GM18508 (cell line): Measurements from ENCODE around the gene CMTM3.
"Not testable (repeated sequence)": the region's sequence is repeated elsewhere in the genome, so short reads cannot be mapped to it uniquely, and the experiment has no call there.

ENCODE experiments used
- ATAC-seq: cut with Tn5 transposase; IDR thresholded peaks from one replicate; pipeline ENCODE4 v1.9.1; 2021; ENCODE audit warnings: moderate number of reproducible peaks; ENCODE audit not compliant: insufficient read depth, unreplicated experiment

Gene CMTM3

DNA sequence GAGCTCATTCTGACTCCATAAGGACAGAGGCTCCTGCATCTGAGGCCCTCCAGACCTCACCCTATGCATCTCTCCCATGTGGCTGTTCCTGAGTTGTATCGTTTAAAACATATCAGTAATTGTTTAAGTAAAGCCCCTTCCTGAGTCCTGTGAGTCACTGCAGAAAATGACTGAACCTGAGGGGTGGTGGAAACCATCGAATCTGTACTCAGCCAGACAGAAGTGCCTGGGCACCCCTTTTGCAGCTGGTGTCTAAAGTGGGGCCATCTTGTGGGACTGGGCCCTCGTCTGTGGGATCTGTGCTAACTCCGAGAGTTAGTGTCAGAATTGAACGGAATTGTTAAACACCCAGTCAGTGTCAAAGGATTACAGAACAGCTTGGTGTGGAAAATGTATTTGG lies 25.4 kb downstream of the CMTM3 start:
- no peak for ATAC-seq

- ATAC-seq = not testable (repeated sequence)
These were observed 26.2 kb downstream of the CMTM3 start for GRCh38 chr16:66630561-66631260.

- not testable (repeated sequence) for ATAC-seq
These were observed 27.1 kb downstream of the CMTM3 start for GRCh38 chr16:66631558-66631957.

DNA sequence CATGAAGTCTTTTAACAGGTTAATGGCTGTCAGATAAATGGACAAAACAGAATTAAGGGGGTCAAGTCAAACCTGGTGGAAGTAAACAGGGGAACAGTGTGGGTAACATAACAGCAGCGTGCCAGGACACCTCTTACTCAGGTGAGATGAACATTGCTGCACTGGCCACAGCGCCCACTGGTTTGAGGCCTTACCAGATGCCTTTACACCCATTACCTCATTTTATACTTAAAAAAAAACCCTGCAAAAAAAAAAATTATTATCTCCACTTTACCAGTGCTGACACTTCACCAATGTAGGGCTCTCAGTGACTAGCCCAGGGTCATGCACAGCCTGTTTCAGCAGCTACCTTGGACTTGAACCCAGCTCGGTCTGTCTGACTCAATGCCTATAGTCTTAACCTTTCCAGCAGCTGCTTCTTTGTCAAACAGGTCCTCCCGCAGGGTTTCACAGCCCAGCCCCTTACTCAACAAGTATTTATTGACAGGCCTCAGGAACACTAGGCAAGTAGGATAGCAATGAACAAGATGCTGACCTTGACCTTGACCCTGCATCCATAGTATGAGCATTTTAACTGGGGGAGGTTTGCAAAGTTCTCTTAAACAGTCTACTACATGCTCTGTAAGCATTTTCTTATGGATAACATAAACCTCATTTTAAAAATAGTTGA lies 30.2 kb downstream of the CMTM3 start:
- ATAC-seq = no peak

- no peak for ATAC-seq
These were observed 30.9 kb downstream of the CMTM3 start for GRCh38 chr16:66635406-66635805.

- ATAC-seq = no peak
These were observed 31.7 kb downstream of the CMTM3 start for GRCh38 chr16:66636199-66636598.

- no peak for ATAC-seq
These were observed 33.3 kb downstream of the CMTM3 start for GRCh38 chr16:66637806-66638205.

DNA sequence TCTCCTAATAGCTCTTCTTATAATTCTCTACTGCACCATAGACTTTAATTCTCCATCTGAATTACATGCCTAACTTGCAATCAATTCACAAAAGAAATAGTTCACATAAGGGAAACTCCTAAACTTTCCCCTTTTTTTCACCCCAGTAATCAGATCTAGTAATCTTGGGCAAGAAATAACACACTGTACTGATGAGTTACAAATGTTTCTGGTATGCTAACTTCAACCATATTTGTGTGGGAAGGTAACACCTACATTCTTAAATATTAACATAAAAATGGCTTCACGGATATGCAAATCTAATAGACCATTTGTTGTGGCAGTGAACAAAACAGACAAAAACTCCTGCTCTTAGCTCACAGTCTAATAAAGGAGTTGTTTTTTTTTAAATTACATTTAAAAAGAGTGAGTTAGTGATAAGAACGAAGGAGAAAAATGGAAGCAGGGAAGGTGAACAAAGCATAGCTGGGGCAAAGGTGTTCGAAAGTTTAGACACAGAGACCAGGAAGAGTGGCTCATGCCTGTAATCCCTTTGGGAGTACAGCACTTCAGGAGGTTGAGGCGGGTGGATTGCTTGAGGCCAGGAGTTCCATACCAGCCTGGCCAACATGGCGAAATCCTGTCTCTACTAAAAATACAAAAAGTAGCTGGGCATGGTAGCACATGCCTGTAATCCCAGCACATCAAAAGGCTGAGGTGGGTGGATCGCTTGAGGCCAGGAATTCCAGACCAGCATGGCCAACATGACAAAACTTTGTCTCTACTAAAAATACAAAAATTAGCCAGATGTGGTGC lies 34.8 kb downstream of the CMTM3 start:
- ATAC-seq = no peak

DNA sequence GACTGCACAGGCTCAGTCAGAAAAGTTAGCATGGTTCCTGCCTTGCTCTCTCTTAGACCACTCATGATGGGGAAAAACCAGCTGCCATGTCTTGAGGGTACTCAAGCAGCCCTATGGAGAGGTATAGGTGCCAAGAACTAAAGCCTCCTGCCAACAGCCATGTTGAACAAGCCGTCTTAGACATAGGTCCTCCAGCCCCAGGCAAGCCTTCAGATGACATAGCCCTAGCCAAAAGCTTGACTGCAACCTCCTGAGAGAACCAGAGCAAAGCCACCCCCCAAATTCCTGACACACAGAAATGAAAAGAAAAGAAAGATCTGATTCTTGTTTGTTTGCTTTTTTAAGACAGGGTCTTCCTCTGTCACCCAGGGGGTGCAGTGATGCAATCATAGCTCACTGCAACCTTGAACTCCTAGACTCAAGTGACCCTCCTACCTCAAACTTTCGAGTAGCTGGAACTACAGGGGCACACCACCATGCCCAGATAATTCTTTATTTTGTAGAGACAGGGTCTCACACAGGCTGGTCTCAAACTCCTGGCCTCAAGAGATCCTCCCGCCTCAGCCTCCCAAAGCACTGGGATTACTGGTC lies 36.3 kb downstream of the CMTM3 start:
- ATAC-seq = no peak

DNA sequence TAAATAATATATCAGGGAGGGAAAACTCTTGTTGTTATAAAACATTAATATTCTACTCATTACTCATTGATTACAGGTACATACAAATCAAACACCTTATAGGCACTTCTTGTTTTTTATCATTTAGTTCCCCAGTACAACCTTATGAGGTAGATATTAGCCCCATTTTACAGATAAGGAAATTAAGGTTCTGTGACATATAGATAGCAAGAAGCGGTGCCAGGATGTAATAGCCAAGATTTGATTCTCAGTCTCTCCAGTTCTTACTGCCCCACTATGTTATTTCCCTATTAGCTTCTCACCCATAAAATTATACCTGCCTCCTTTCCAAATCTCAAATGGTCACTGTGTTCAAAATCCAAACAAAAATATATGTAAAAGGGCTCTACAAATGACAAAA lies 36.9 kb downstream of the CMTM3 start:
- no peak for ATAC-seq

GRCh38 chr16:66647866-66648265 lies 43.4 kb downstream of the CMTM3 start:
- ATAC-seq = no peak

DNA sequence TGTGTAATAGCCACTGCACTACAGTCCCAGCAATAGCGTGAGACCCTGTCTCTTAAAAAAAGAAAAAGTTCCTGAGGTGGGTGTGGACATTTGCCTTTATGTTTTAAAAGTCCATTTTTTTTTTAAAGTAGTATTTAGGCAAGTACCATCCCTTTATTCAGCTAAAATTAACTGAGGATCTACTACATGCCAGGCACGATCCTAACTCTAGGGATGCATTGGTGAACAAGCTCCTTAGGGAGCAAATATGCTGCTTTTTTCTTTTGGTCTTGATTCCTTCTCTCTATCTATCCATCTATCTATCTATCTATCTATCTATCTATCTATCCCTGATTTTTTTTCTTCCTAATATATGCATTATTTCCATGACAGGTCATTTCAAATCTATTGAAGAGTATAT lies 44.7 kb downstream of the CMTM3 start:
- ATAC-seq = no peak

- ATAC-seq = no peak
These were observed 45.2 kb downstream of the CMTM3 start for GRCh38 chr16:66649636-66650205.

DNA sequence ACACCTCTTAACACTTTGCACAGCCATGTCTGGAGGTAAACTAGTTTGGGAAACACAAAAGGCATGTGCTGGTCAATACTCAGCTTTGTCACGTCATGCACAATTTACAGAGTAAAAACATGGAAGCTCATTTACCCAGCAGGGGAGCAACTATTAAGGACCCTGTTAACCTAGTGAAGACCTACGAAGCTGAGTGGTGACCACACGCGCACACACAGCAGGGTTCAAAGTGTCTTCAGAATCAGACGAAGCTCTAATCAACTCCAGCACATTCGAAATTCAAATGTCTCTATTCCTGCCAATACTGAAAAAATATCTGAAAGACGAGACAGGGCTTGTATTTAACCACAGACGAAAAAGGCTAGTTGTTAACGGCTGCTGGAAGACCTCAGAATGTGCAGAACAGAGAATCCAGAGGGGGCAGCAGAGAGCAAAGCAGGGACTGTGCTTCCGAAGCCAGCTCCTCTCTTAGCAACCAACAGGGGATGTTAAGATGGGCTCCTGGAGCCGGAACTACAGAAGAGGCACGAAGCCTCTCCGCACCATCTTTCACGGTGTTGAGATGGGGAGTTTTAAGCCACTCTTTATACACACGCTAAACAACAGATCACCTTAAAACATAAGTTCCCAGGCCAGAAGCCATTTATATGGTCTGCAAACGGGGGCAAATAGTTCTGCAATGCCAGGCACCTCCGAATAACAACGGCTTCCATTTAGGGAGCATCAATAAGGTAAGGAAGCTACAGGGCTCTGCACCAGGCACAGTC lies 46.4 kb downstream of the CMTM3 start:
- ATAC-seq = no peak

DNA sequence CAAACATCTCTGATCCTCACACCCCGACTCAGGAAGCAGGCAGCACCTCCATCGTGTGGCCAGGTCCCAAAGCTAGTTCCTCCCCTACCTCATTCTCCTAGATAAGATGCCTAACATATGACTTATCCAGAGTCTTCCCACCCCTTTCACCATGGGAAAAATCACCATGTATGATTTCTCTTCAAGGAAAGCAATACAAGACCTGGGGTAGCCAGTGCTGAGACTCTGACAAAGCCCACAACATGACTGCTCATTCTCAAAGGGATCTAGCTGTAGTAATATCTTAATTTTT lies 46.9 kb downstream of the CMTM3 start:
- ATAC-seq = no peak

DNA sequence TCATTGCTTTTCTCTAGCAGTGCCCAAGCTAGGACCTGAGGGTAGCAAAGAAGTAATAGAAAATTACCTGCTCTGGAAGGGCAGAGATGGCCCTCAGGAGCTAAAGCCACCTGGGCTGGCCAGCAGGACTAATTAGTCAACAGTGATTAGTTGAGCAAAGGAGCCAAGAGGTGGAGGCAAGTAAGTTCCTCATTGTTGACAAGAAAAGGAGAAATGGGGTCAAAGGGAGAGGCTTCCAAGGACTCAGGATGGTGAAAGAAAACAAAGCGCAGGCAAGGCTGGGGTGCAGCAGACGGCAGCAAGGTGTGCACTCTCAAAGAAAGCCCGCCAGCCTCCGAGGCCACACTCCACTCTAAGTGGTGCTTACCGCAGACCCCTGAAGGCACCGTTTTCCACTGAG lies 47.5 kb downstream of the CMTM3 start:
- no peak for ATAC-seq

DNA sequence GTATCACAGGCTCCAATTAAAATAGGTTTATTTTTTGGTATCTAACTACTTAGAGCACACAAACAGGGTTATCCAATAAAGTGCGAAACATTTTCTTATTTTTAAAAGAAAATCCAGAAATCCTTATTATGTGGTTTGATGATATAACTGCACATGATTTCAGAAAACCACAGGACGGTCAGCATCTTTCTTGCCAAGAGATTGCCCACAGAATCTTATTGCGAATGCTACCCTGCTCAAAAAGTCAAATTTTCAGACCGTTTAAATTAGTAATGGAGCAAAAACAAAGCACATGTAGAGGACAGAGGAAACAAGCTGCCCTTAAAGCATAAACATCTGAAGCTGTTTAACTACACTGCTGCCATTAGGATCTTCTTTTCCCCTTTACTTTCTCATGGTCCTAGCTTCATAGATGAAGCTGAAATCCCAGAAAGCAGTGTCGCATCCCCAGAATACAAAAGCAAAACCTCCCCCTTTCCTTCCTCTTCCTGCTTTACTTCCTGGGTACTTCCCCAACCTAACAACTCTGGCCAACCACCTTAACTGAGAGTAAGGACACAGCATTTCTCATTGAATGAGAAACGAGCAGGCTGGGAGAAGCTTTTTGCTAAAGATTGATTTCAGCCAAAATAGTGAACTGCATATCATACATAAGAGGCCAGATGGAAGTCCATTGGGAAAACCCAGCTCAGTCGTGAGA lies 48.3 kb downstream of the CMTM3 start:
- ATAC-seq = no peak

DNA sequence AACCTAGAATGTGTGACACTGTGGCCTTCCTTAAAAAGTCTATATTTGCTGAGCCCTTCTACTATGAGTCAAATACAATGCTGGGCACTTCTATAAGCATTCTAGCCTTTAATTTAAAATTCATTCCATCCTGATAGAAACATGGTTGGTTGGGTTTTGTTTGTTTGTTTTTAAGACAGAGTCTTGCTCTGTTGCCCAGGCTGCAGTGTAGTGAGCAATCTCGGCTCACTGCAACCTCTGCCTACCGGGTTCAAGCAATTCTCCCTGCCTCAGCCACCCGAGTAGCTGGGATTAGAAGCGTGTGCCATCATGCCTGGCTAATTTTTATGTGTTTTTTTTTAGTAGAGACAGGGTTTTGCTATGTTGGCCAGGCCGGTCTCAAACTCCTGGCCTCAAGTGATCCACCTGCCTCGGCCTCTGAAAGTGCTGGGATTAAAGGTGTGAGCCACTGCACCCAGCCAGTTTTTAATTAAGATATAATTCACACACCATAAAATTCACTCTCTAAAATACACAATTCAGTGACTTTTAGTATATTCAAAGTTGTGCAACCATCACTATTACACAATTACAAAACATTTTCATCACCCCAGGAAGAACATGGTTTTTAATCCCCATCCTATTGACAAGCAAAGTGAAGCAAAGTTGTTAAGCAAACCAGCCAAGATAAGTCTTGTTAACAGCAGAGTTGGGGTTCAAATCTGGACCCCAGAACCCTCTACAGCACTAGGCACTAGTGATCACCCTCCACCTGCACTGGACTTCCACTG lies 49.3 kb downstream of the CMTM3 start:
- no peak for ATAC-seq

DNA sequence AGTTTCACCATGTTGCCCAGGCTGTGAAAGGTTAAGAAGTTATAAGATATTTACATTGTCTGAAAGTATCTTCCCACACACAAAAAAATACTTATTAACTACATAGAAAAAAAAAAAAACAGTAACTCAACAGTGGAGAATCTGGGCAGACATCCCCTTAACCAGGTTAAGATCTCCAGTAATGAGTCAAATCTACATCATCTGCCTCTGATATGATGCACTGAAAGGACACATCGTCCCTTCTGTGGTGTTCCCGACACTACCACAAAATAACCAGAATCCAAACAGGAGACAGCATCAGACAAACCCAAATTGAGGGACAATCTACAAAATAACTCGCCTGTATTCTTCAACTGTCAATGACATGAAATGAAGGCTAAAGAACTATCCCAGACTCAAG lies 52.0 kb downstream of the CMTM3 start:
- no peak for ATAC-seq
